OCI-LY1 (cell line): ENCODE measurements around the gene CHRM3.

Experiments
- H2AFZ ChIP-seq: fragments of 200-600 bp; sonication (generic), shearing (Covaris generic); 2 replicates; pipeline ENCODE4 v1.6.0; 2014; ENCODE audit warnings: antibody characterized with exemption, mild to moderate bottlenecking, low read length
- H3F3A ChIP-seq: fragments of 200-600 bp; sonication (generic), shearing (Covaris generic); 2 replicates; pipeline ENCODE4 v1.6.0; 2014; ENCODE audit warnings: mild to moderate bottlenecking, antibody characterized with exemption, low read length, moderate library complexity; ENCODE audit not compliant: insufficient read depth
- H3K27ac ChIP-seq: fragments of 200-600 bp; sonication (generic); 2 replicates; pipeline ENCODE4 v1.5.1; 2014; ENCODE audit warnings: low read length, mixed run types, mild to moderate bottlenecking, low read depth; ENCODE audit not compliant: poor library complexity, severe bottlenecking
- H3K27me3 ChIP-seq: fragments of 200-600 bp; sonication (generic); 2 replicates; pipeline ENCODE4 v1.6.0; 2014; ENCODE audit warnings: antibody characterized with exemption, mild to moderate bottlenecking, low read length, moderate library complexity; ENCODE audit not compliant: insufficient read depth
- H3K36me3 ChIP-seq: fragments of 200-600 bp; sonication (generic); 2 replicates; pipeline ENCODE4 v1.6.1; 2014; ENCODE audit warnings: mild to moderate bottlenecking, antibody characterized with exemption, low read length, moderate library complexity, mixed read lengths; ENCODE audit not compliant: insufficient read depth
- H3K4me1 ChIP-seq: fragments of 200-600 bp; sonication (generic); 2 replicates; pipeline ENCODE4 v1.5.1; 2014; ENCODE audit warnings: mild to moderate bottlenecking, low read length, moderate library complexity; ENCODE audit not compliant: insufficient read depth, severe bottlenecking
- H3K4me2 ChIP-seq: fragments of 200-600 bp; sonication (generic), shearing (Covaris generic); 2 replicates; pipeline ENCODE4 v1.6.1; 2014; ENCODE audit warnings: low read length
- H3K4me3 ChIP-seq: fragments of 200-600 bp; sonication (generic); 2 replicates; pipeline ENCODE4 v1.5.1; 2014; ENCODE audit warnings: low read length, low read depth, mild to moderate bottlenecking, mixed read lengths; ENCODE audit not compliant: poor library complexity, severe bottlenecking
- H3K79me2 ChIP-seq: fragments of 200-600 bp; shearing (Covaris generic); 2 replicates; pipeline ENCODE4 v1.6.1; 2016; ENCODE audit warnings: mixed run types, low read length, mixed read lengths; ENCODE audit not compliant: insufficient read depth
- H3K9ac ChIP-seq: fragments of 200-600 bp; sonication (generic), shearing (Covaris generic); 2 replicates; pipeline ENCODE4 v1.6.1; 2014; ENCODE audit warnings: mild to moderate bottlenecking, low read length, mixed read lengths
- H3K9me2 ChIP-seq: fragments of 200-600 bp; sonication (generic), shearing (Covaris generic); 2 replicates; pipeline ENCODE4 v1.6.1; 2014; ENCODE audit warnings: low read depth, mild to moderate bottlenecking, low read length, mixed read lengths
- H3K9me3 ChIP-seq: fragments of 200-600 bp; shearing (Covaris generic); 2 replicates; pipeline ENCODE4 v1.6.1; 2014; ENCODE audit warnings: low read length, mixed read lengths
- H4K20me1 ChIP-seq: fragments of 200-600 bp; sonication (generic), shearing (Covaris generic); 2 replicates; pipeline ENCODE4 v1.6.0; 2016; ENCODE audit warnings: mild to moderate bottlenecking, low read length; ENCODE audit not compliant: insufficient read depth
- CTCF ChIP-seq: fragments of 200-600 bp; sonication (generic), shearing (Covaris generic); IDR thresholded peaks from 2 replicates; pipeline ENCODE4 v1.5.1; 2017; ENCODE audit warnings: mild to moderate bottlenecking, antibody characterized with exemption, low read length, moderate library complexity, mixed read lengths
- EZH2 ChIP-seq: fragments of 200-600 bp; sonication (generic), shearing (Covaris generic); IDR thresholded peaks from 2 replicates; pipeline ENCODE4 v1.8.0; 2017; ENCODE audit warnings: borderline replicate concordance, mixed run types, mild to moderate bottlenecking, antibody characterized with exemption, low read length, moderate library complexity, mixed read lengths

CHRM3 gene

GRCh38 chr1:239432255-239432654, 45.9 kb downstream of the CHRM3 start:
- H2AFZ ChIP-seq: no peak overlapping the region
- H3K27ac ChIP-seq: no peak overlapping the region
- H3K4me3 ChIP-seq: no peak overlapping the region
- H4K20me1 ChIP-seq: no peaks in the 10 kb centered on the region
- no peaks in the 10 kb centered on the region for H3K27me3 ChIP-seq
- no peak overlapping the region for H3K4me2 ChIP-seq
- no peaks in the 10 kb centered on the region for H3K9me3 ChIP-seq
- H3F3A ChIP-seq: no peaks in the 10 kb centered on the region
- H3K9ac ChIP-seq: no peak overlapping the region
- H3K4me1 ChIP-seq: no peaks in the 10 kb centered on the region
- no peaks in the 10 kb centered on the region for H3K36me3 ChIP-seq
- TF ChIP-seq CTCF: no peak
- TF ChIP-seq EZH2: no peak
- H3K79me2 ChIP-seq: no peaks in the 10 kb centered on the region
- H3K9me2 ChIP-seq: no peaks in the 10 kb centered on the region

- Histone ChIP-seq H3K79me2 (no peaks in the 10 kb centered on the region), H3K9me2 (no peaks in the 10 kb centered on the region), H3K27ac (no peak overlapping the region), H3K4me2 (no peak overlapping the region), H3K4me1 (no peaks in the 10 kb centered on the region), H3F3A (no peaks in the 10 kb centered on the region), H4K20me1 (no peaks in the 10 kb centered on the region), H3K4me3 (no peak overlapping the region), H3K9ac (no peak overlapping the region), H3K27me3 (no peaks in the 10 kb centered on the region), H3K9me3 (no peaks in the 10 kb centered on the region), H3K36me3 (no peaks in the 10 kb centered on the region), H2AFZ (no peak overlapping the region)
- no peak for TF ChIP-seq EZH2
- TF ChIP-seq CTCF: no peak
Observed at GRCh38 chr1:239434181-239434580, 47.8 kb downstream of the CHRM3 start.
